ENCODE data around the gene ATRIP. TPM values are rescaled to one million over a fixed set of nuclear protein-coding genes. Genes with fewer than 3 reads are reported as not detected.

Gene ATRIP
- total RNA-seq, 1 experiment from 2014 or later = 11.9 TPM

- Histone ChIP-seq H3K27ac (ENCODE audit: low read length) (no peak overlapping the region), H3K4me3 (ENCODE audit: low read depth in 2 of 2, low read length in 2 of 2) (no peak overlapping the region), H3K36me3 (ENCODE audit: control insufficient read depth, insufficient read depth, low read length) (no peaks in the 10 kb centered on the region; the same call in 1 of the 2 replicates), H3K4me1 (ENCODE audit: control insufficient read depth, insufficient read depth, low read length) (peaks cover 10% of the 10 kb centered on the region), H3K9me3 (ENCODE audit: control insufficient read depth, insufficient read depth, low read depth, low read length) (no peaks in the 10 kb centered on the region), H3K27me3 (ENCODE audit: control insufficient read depth, insufficient read depth, low read length) (no peaks in the 10 kb centered on the region)
- in situ Hi-C loops (cut with HindIII; ENCODE audit: low pct_unique_long_range_greater_than_20kb, low sequenced_read_pairs) (no loop called here), intact Hi-C loops (cut with micrococcal nuclease; ENCODE audit: unreplicated experiment) (loop anchor here (5.0 kb wide), 1 partner anchor 80 kb away; no protein-coding TSS in a partner anchor)
- TF ChIP-seq POLR2AphosphoS5 (IDR thresholded peaks at IDR 0.05; ENCODE audit: low read depth, low read length) = no peak
- ATAC-seq (no peak), DNase-seq (ENCODE audit: low read depth, low spot score) (no peak)
- ChIA-PET CTCF (interaction anchor here (0.8 kb wide), 1 partner anchor 66 kb away, joined by 4 read pairs; no protein-coding TSS in a partner anchor), POLR2A (no interaction called here)
- BruUV-seq (replicated peaks) = no TSS peak
Measured at GRCh38 chr3:48467110-48467454, 20.5 kb downstream of the ATRIP start.

DNA sequence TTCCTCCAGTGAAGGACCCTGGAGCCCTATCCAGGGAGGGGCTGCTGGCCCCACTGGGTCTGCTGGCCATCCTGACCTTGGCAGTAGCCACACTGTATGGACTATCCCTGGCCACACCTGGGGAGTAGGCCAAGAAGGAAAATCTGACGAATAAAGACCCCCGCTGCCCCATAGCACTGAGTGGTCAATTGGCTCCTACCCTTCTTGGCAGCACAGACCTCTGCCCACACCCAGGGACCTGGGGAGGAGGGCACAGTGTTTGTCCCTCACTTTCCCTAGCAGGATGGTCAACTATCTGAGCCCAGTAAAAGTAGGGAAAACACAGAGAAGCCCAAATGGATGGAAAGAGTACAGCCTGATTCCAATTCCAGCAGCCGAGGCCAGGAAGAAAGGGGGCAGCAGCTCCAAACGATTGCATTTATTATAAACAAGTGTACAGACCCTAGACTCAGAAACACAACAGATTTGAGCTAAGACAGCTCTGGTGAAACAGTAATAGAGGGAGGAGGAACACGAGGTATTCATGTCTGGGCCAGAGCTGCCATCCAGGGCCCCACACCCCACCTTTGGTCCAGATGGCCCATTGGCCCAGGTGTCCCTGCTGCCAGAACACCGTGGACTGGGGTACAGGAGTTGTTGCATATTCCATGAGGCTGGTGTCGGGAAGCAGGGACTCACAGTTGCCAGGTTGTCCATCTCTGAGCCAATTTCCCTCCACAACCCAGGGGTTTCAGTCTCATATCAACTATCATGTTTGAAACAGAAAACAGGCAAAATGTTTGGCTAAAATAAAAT lies 21.1 kb downstream of the ATRIP start:
- POLR2A ChIA-PET = no interaction called here

More for the DNA sequence above, 21.1 kb downstream of the ATRIP start:
- no peak for ATAC-seq
- Histone ChIP-seq H3K4me3 (ENCODE audit: low read depth in 2 of 2, low read length in 2 of 2) (no peak overlapping the region), H3K27me3 (ENCODE audit: control insufficient read depth, insufficient read depth, low read length) (no peaks in the 10 kb centered on the region), H3K4me1 (ENCODE audit: control insufficient read depth, insufficient read depth, low read length) (peaks cover 10% of the 10 kb centered on the region), H3K9me3 (ENCODE audit: control insufficient read depth, insufficient read depth, low read depth, low read length) (no peaks in the 10 kb centered on the region), H3K36me3 (ENCODE audit: control insufficient read depth, insufficient read depth, low read length) (no peaks in the 10 kb centered on the region; the same call in 1 of the 2 replicates), H3K27ac (ENCODE audit: low read length) (no peak overlapping the region)
- intact Hi-C loops (cut with micrococcal nuclease; ENCODE audit: unreplicated experiment) (loop anchor here (5.0 kb wide), 1 partner anchor 80 kb away; no protein-coding TSS in a partner anchor), in situ Hi-C loops (cut with HindIII; ENCODE audit: low pct_unique_long_range_greater_than_20kb, low sequenced_read_pairs) (no loop called here)
- no TSS peak for BruUV-seq (replicated peaks)
- DNase-seq (ENCODE audit: low read depth, low spot score) = no peak
- TF ChIP-seq POLR2AphosphoS5 (IDR thresholded peaks at IDR 0.05; ENCODE audit: low read depth, low read length) (no peak), SIN3A (IDR thresholded peaks at IDR 0.05; ENCODE audit: borderline replicate concordance, insufficient read depth, low read depth, low read length) (no peak), TCF7L2 (IDR thresholded peaks at IDR 0.05; ENCODE audit: low read depth, low read length) (no peak)
- TF ChIP-seq, protein P1, sequence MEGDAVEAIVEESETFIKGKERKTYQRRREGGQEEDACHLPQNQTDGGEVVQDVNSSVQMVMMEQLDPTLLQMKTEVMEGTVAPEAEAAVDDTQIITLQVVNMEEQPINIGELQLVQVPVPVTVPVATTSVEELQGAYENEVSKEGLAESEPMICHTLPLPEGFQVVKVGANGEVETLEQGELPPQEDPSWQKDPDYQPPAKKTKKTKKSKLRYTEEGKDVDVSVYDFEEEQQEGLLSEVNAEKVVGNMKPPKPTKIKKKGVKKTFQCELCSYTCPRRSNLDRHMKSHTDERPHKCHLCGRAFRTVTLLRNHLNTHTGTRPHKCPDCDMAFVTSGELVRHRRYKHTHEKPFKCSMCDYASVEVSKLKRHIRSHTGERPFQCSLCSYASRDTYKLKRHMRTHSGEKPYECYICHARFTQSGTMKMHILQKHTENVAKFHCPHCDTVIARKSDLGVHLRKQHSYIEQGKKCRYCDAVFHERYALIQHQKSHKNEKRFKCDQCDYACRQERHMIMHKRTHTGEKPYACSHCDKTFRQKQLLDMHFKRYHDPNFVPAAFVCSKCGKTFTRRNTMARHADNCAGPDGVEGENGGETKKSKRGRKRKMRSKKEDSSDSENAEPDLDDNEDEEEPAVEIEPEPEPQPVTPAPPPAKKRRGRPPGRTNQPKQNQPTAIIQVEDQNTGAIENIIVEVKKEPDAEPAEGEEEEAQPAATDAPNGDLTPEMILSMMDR (IDR thresholded peaks at IDR 0.05) = no peak
- TF ChIP-seq, protein P2, sequence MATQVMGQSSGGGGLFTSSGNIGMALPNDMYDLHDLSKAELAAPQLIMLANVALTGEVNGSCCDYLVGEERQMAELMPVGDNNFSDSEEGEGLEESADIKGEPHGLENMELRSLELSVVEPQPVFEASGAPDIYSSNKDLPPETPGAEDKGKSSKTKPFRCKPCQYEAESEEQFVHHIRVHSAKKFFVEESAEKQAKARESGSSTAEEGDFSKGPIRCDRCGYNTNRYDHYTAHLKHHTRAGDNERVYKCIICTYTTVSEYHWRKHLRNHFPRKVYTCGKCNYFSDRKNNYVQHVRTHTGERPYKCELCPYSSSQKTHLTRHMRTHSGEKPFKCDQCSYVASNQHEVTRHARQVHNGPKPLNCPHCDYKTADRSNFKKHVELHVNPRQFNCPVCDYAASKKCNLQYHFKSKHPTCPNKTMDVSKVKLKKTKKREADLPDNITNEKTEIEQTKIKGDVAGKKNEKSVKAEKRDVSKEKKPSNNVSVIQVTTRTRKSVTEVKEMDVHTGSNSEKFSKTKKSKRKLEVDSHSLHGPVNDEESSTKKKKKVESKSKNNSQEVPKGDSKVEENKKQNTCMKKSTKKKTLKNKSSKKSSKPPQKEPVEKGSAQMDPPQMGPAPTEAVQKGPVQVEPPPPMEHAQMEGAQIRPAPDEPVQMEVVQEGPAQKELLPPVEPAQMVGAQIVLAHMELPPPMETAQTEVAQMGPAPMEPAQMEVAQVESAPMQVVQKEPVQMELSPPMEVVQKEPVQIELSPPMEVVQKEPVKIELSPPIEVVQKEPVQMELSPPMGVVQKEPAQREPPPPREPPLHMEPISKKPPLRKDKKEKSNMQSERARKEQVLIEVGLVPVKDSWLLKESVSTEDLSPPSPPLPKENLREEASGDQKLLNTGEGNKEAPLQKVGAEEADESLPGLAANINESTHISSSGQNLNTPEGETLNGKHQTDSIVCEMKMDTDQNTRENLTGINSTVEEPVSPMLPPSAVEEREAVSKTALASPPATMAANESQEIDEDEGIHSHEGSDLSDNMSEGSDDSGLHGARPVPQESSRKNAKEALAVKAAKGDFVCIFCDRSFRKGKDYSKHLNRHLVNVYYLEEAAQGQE (IDR thresholded peaks at IDR 0.05; ENCODE audit: insufficient read depth in 1 of 2, low read depth in 2 of 2, low read length in 1 of 2) = no peak
- CTCF ChIA-PET = no interaction called here

Data from Panc1 (cell line).